Measurements from ENCODE around the gene LCN6. TPM values are rescaled to one million over a fixed set of nuclear protein-coding genes. Genes with fewer than 3 reads are reported as not detected.

The LCN6 gene
- total and polyA plus RNA-seq, 2 of the 13 experiments (the other 11 are each of a cell fraction or from before 2014, with no cell fraction given) = not detected

- no peak for TF ChIP-seq ZFP91 (CRISPR knock-in tag; IDR thresholded peaks at IDR 0.05; ENCODE audit: borderline replicate concordance)
- TF ChIP-seq ZNF337 (CRISPR knock-in tag; IDR thresholded peaks at IDR 0.05; ENCODE audit: borderline replicate concordance, low read depth) = no peak
- TF ChIP-seq ATF4 (CRISPR knock-in tag; IDR thresholded peaks at IDR 0.05) = peak in 1 of 2 experiments; percentile 41; a peak in 2 of 4 replicates
- no peak for TF ChIP-seq SIN3B (IDR thresholded peaks at IDR 0.05; ENCODE audit: low read length)
- no peak for TF ChIP-seq TIGD3 (CRISPR knock-in tag; IDR thresholded peaks at IDR 0.05; ENCODE audit: borderline replicate concordance)
- no peak for TF ChIP-seq MAX (IDR thresholded peaks at IDR 0.05)
- TF ChIP-seq NFAT5 (CRISPR knock-in tag; IDR thresholded peaks at IDR 0.05) = no peak
- no peak for TF ChIP-seq ZNF10 (CRISPR knock-in tag; IDR thresholded peaks at IDR 0.05; ENCODE audit: borderline replicate concordance, low read depth)
- TF ChIP-seq PTBP1 (IDR thresholded peaks at IDR 0.05; ENCODE audit: low read depth, low read length, poor library complexity, severe bottlenecking) = no peak
- TF ChIP-seq EP300 (IDR thresholded peaks at IDR 0.05; ENCODE audit: low read depth in 2 of 2, low read length in 2 of 2) = peak in 1 of 2 experiments; percentile 75; a peak in 2 of 4 replicates
- TF ChIP-seq EP300 (CRISPR knock-in tag; IDR thresholded peaks at IDR 0.05; ENCODE audit: borderline replicate concordance) = no peak
- no peak for TF ChIP-seq EZH2 (conservative IDR thresholded peaks at IDR 0.05; ENCODE audit: low read depth, low read length)
- TF ChIP-seq SMC3 (IDR thresholded peaks at IDR 0.05; ENCODE audit: low read length) = no peak
- TF ChIP-seq STAT5B (CRISPR knock-in tag; IDR thresholded peaks at IDR 0.05) = no peak
- no peak for TF ChIP-seq HIVEP1 (CRISPR knock-in tag; IDR thresholded peaks at IDR 0.05)
- peak; percentile 68; the same call in 1 of the 2 replicates for TF ChIP-seq SMAD3 (CRISPR knock-in tag; IDR thresholded peaks at IDR 0.05)
- TF ChIP-seq NFKBIZ (CRISPR knock-in tag; IDR thresholded peaks at IDR 0.05) = no peak; the same call in 1 of the 2 replicates
- TF ChIP-seq MIXL1 (CRISPR knock-in tag; IDR thresholded peaks at IDR 0.05) = peak; percentile 71
- TF ChIP-seq ZNF629 (CRISPR knock-in tag; conservative IDR thresholded peaks at IDR 0.05) = no peak
These were observed 50.4 kb downstream of the LCN6 start (continued) for GRCh38 chr9:136697821-136698526.
